Keratinocyte (primary cell): Measurements from ENCODE around the gene PRKCH. TPM values are rescaled to one million over a fixed set of nuclear protein-coding genes. Genes with fewer than 3 reads are reported as not detected.

Experiments used
- DNase-seq: peaks from one replicate; pipeline ENCODE4 v3.0.0-alpha.2; 2011; ENCODE audit warnings: low read depth, missing footprints, low spot score
- FAIRE-seq: peaks from 2 replicates; lab custom pipeline; 2011; peaks lifted over from hg19 to GRCh38; lab: Jason Lieb, UNC
- H2AFZ ChIP-seq: 2 replicates; pipeline ENCODE4 v1.6.0; 2012; ENCODE audit warnings: low read length, control low read depth, inconsistent platforms; ENCODE audit not compliant: control insufficient read depth
- H3K27ac ChIP-seq: 2 replicates; pipeline ENCODE4 v1.5.1; 2011; ENCODE audit warnings: low read length; ENCODE audit not compliant: control insufficient read depth, insufficient read depth
- H3K27me3 ChIP-seq: 3 replicates; pipeline ENCODE4 v1.6.0; 2011; ENCODE audit warnings: low read length; ENCODE audit not compliant: control insufficient read depth, insufficient read depth; ENCODE audit errors: extremely low read depth
- H3K36me3 ChIP-seq, 2 experiments: 2 replicates in 1 of 2; 3 replicates in 1 of 2; pipeline ENCODE4 v1.5.1; 2011; ENCODE audit warnings: low read length in 2 of 2, mild to moderate bottlenecking in 1 of 2; ENCODE audit not compliant: control insufficient read depth in 2 of 2, insufficient read depth in 2 of 2; ENCODE audit errors: extremely low read depth in 1 of 2
- H3K4me1 ChIP-seq: 3 replicates; pipeline ENCODE4 v1.5.1; 2011; ENCODE audit warnings: low read length; ENCODE audit not compliant: control insufficient read depth, insufficient read depth; ENCODE audit errors: extremely low read depth
- H3K4me2 ChIP-seq: 3 replicates; pipeline ENCODE4 v1.6.0; 2011; ENCODE audit warnings: low read depth, low read length; ENCODE audit not compliant: control insufficient read depth, insufficient read depth; ENCODE audit errors: extremely low read depth
- H3K4me3 ChIP-seq, 3 experiments: fragments of 200-600 bp in 1 of 3; sonication (generic) in 1 of 3; 2 replicates in 2 of 3; 3 replicates in 1 of 3; pipeline ENCODE4 v1.5.1; 2011 to 2016; ENCODE audit warnings: low read length in 3 of 3, mild to moderate bottlenecking in 3 of 3, control low read depth in 2 of 3, inconsistent platforms in 1 of 3, low read depth in 1 of 3, mixed read lengths in 1 of 3, mixed run types in 1 of 3, moderate library complexity in 1 of 3; ENCODE audit not compliant: control insufficient read depth in 2 of 3, insufficient read depth in 2 of 3; ENCODE audit errors: extremely low read depth in 1 of 3
- H3K79me2 ChIP-seq: 2 replicates; pipeline ENCODE4 v1.6.0; 2012; ENCODE audit warnings: low read length; ENCODE audit not compliant: control insufficient read depth, insufficient read depth
- H3K9ac ChIP-seq: 3 replicates; pipeline ENCODE4 v1.6.0; 2011; ENCODE audit warnings: low read length; ENCODE audit not compliant: control insufficient read depth, insufficient read depth; ENCODE audit errors: extremely low read depth
- H3K9me1 ChIP-seq: 3 replicates; pipeline ENCODE4 v1.6.0; 2011; ENCODE audit warnings: low read length; ENCODE audit not compliant: control insufficient read depth, insufficient read depth; ENCODE audit errors: extremely low read depth
- H3K9me3 ChIP-seq: 2 replicates; pipeline ENCODE4 v1.5.1; 2012; ENCODE audit warnings: low read depth, low read length; ENCODE audit not compliant: control insufficient read depth
- H4K20me1 ChIP-seq: 3 replicates; pipeline ENCODE4 v1.6.0; 2011; ENCODE audit warnings: low read length; ENCODE audit not compliant: control insufficient read depth, insufficient read depth; ENCODE audit errors: extremely low read depth
- CTCF ChIP-seq, 3 experiments: IDR thresholded peaks in 1 of 3; conservative IDR thresholded peaks in 1 of 3; optimal IDR thresholded peaks in 1 of 3; 2 replicates in 2 of 3; 3 replicates in 1 of 3; pipeline versions ENCODE3 to v1.5.1; 2011; ENCODE audit warnings: low read length in 3 of 3, mild to moderate bottlenecking in 3 of 3, moderate library complexity in 2 of 3, control low read depth in 1 of 3, inconsistent platforms in 1 of 3; ENCODE audit not compliant: insufficient read depth in 2 of 3; ENCODE audit errors: extremely low read depth in 1 of 3
- EZH2 ChIP-seq: IDR thresholded peaks from one replicate; pipeline ENCODE4 v1.6.1; 2012; ENCODE audit warnings: inconsistent platforms, mild to moderate bottlenecking, low read length, moderate library complexity
- dilution Hi-C: fragments of 300-500 bp; cut with MboI; formaldehyde crosslinking; loops from one replicate; pipeline ENCODE4 v1.7.0; 2020; ENCODE audit warnings: low sequenced_read_pairs; ENCODE audit not compliant: extremely low pct_ligation_motif_present
- polyA plus RNA-seq, 5 experiments: library from polyadenylated mRNA; depleted of rRNA in 3 of 5; stranded (reverse) in 3 of 5; stranded (forward) in 1 of 5; unstranded in 1 of 5; fragments of >200 nt; gene quantifications; 1 replicate in 1 of 5; 2 replicates in 3 of 5; 3 replicates in 1 of 5; pipeline versions ENCODE4 v1.2.1 to v1.2.3, GENCODE V29; 2011 to 2012; ENCODE audit warnings: missing spikeins in 2 of 5, low read depth in 1 of 5, low replicate concordance in 1 of 5

The PRKCH gene
- polyA plus RNA-seq, 1 donor (not counting 4 experiments of a cell fraction or from before 2014, with no cell fraction given), result 13.7 TPM

- Histone ChIP-seq H3K4me2 (peak overlapping the region; percentile 55), H3K4me3 (no peak overlapping the region), H4K20me1 (no peaks in the 10 kb centered on the region), H3K36me3 (no peaks in the 10 kb centered on the region), H3K27me3 (no peaks in the 10 kb centered on the region), H3K9me3 (no peaks in the 10 kb centered on the region), H3K79me2 (no peaks in the 10 kb centered on the region), H3K27ac (peak overlapping the region; percentile 56), H3K9ac (no peak overlapping the region), H3K4me1 (peaks cover 27% of the 10 kb centered on the region), H2AFZ (no peak overlapping the region), H3K9me1 (no peaks in the 10 kb centered on the region)
- peak; percentile 9 for FAIRE-seq
- TF ChIP-seq EZH2 (no peak), CTCF (optimal IDR thresholded peaks at IDR 0.05 in 1 of 3, IDR thresholded peaks at IDR 0.05 in 1 of 3, conservative IDR thresholded peaks at IDR 0.05 in 1 of 3; ENCODE audit: extremely low read depth in 1 of 3, insufficient read depth in 2 of 3, low read length in 3 of 3) (no peak)
- dilution Hi-C loops, result no loop called here
- DNase-seq, result no peak
These were observed 190.9 kb downstream of the PRKCH start for GRCh38 chr14:61512026-61512834.

GRCh38 chr14:61513986-61514830, 192.8 kb downstream of the PRKCH start:
- no peak overlapping the region for H3K9ac ChIP-seq
- H3K4me2 ChIP-seq, result no peak overlapping the region
- DNase-seq, result no peak

More at GRCh38 chr14:61513986-61514830, 192.8 kb downstream of the PRKCH start:
- Histone ChIP-seq H3K27ac (no peak overlapping the region), H3K4me1 (peaks cover 27% of the 10 kb centered on the region), H3K4me3 (no peak overlapping the region), H2AFZ (no peak overlapping the region), H3K9me1 (no peaks in the 10 kb centered on the region), H4K20me1 (no peaks in the 10 kb centered on the region), H3K27me3 (no peaks in the 10 kb centered on the region), H3K36me3 (no peaks in the 10 kb centered on the region), H3K79me2 (no peaks in the 10 kb centered on the region), H3K9me3 (no peaks in the 10 kb centered on the region)
- TF ChIP-seq CTCF (optimal IDR thresholded peaks at IDR 0.05 in 1 of 3, IDR thresholded peaks at IDR 0.05 in 1 of 3, conservative IDR thresholded peaks at IDR 0.05 in 1 of 3; ENCODE audit: extremely low read depth in 1 of 3, insufficient read depth in 2 of 3, low read length in 3 of 3) (no peak), EZH2 (no peak)
- FAIRE-seq, result no peak
- dilution Hi-C loops, result no loop called here
